ENCODE results near the gene MRPS2. TPM values are rescaled to one million over a fixed set of nuclear protein-coding genes. Genes with fewer than 3 reads are reported as not detected.
"Not testable (repeated sequence)": the region's sequence is repeated elsewhere in the genome, so short reads cannot be mapped to it uniquely, and the experiment has no call there.

MRPS2 gene
- total RNA-seq, 2 experiments from 2014 or later = 29.3 to 30.1 TPM

- no peak overlapping the region for H3K27ac Mint-ChIP-seq
- no peaks in the 10 kb centered on the region for H3K36me3 Mint-ChIP-seq
- H3K27me3 Mint-ChIP-seq = peaks cover 11% of the 10 kb centered on the region
- no peak overlapping the region for H3K4me3 Mint-ChIP-seq
- POLR2A ChIA-PET = no interaction called here
- no peaks in the 10 kb centered on the region for H3K4me1 Mint-ChIP-seq
- no peak for DNase-seq
- no peaks in the 10 kb centered on the region for H3K9me3 Mint-ChIP-seq
- no peak for ATAC-seq (ENCODE audit: low read depth)
Observed at GRCh38 chr9:135522931-135523330, 22.4 kb downstream of the MRPS2 start.

DNA sequence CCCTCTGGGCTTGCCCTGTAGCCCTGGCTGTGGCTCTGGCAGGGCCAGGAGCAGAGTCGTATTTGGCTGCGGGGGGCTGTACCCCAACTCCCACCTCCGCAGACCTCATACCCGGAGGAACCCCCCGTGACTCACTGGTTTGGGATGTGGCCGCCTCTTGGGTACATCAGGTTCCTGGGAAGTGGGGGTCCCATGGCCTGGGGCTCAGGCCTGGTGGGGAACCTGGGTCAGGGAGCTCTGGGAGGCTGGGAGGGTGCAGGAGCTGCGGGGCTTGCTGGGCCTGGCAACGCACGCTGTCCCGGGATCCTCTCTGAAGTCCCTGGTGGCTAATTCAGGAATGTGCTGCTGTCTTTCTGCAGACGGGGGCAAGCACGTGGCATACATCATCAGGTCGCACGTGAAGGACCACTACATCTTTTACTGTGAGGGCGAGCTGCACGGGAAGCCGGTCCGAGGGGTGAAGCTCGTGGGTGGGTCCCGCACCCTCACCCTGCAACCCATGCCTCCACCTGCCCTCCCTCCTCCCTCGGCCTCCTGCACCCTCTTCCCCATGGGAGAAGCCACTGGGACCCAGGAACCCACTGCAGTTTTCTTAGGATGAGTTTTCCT is 23.1 kb downstream of the MRPS2 start:
- Mint-ChIP-seq H3K36me3 (no peaks in the 10 kb centered on the region), H3K4me3 (no peak overlapping the region), H3K27me3 (peaks cover 7% of the 10 kb centered on the region), H3K4me1 (no peaks in the 10 kb centered on the region), H3K27ac (no peak overlapping the region), H3K9me3 (no peaks in the 10 kb centered on the region)
- no peak for ATAC-seq (ENCODE audit: low read depth)
- no peak for DNase-seq
- POLR2A ChIA-PET = no interaction called here

DNA sequence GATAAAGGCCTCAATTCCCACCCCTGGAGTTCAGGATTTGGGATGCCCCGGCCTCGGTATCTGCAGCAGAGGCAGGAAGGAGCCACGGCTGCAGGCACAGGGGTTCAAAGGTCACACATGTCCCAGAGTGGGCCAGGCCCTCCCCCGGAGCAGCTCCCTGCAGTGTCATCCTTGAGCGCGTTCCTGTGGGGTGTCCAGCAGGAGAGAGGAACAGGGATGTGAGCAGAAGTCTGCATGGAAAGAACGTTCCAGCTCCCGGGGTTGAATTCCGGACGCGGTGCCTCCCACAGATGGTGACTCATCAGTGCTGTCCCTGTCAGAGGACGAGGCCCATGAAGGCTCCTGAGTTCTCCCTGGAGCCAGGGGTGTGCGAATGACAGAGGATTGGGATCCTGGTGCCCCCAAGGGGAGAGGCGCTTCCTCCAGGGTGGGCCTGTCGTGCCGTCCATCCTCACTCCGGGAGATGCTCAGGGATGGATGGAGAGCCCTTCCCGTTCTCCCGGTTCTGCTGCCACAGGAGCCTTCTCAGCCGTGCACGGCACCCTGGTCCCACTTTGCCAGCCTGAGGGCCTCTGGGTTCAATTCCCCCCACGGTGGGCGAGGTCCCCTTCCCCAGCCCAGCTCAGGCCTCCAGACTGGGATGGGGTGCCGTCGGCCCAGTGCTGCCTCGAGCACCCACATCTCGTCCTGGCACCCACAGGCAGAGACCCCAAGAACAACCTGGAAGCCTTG is 23.8 kb downstream of the MRPS2 start:
- POLR2A ChIA-PET = interaction anchor here (0.6 kb wide), 1 partner anchor 115 kb away, joined by 3 read pairs; the partner anchor contains the start of gene GLT6D1
- Mint-ChIP-seq H3K27ac (no peak overlapping the region), H3K27me3 (peaks cover 4% of the 10 kb centered on the region), H3K4me1 (peaks cover 1% of the 10 kb centered on the region), H3K36me3 (no peaks in the 10 kb centered on the region), H3K9me3 (no peaks in the 10 kb centered on the region), H3K4me3 (no peak overlapping the region)
- ATAC-seq (ENCODE audit: low read depth) = no peak
- no peak for DNase-seq

DNA sequence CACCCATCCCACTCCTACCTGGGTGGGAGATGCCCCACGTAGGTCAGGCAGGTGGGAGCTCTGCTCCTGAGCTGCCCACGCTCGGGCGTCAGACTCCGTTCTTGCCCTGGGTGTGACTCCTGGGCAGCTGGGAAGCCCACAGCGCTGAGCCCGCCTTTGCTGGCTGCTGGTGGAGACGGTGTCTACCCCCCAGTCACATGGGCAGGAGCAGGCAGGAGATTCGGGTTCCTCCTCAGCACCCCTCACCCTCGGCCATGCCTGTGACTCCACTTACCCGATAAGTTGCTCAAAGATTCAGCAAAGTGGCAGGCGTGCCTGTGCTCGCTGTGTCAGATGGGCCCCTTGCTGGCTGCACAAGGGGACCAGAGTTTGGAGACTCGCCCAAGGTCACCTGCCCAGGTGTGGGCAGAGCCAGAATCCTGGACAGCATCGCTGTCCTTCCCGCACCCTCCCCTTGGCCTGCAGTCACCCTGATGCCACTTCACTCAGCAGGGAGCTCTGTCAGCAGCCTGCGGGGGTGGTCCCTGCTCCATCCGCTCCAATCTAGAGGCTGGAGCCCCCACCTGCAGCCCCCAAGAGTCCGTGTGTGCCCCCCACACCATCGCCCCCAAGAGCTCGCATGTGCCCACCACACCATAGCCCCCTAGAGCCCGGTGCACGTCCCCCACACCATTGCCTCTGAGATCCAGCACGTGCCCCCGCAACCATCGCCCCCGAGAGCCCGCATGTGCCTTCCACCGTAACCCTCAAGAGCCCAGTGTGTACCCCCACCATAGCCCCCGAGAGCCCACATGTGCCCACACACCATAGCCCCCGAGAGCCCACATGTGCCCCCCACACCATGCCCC is 25.0 kb downstream of the MRPS2 start:
- no peak for ATAC-seq (ENCODE audit: low read depth)
- no peaks in the 10 kb centered on the region for H3K36me3 Mint-ChIP-seq
- POLR2A ChIA-PET = no interaction called here
- no peak for DNase-seq
- no peak overlapping the region for H3K4me3 Mint-ChIP-seq
- peaks cover 1% of the 10 kb centered on the region for H3K4me1 Mint-ChIP-seq
- H3K9me3 Mint-ChIP-seq = no peaks in the 10 kb centered on the region
- H3K27ac Mint-ChIP-seq = no peak overlapping the region
- peaks cover 5% of the 10 kb centered on the region for H3K27me3 Mint-ChIP-seq

- H3K27me3 Mint-ChIP-seq = peaks cover 3% of the 10 kb centered on the region
- DNase-seq (no peak), ATAC-seq (ENCODE audit: low read depth) (no peak)
- H3K27ac Mint-ChIP-seq = no peak overlapping the region
- no peaks in the 10 kb centered on the region for H3K9me3 Mint-ChIP-seq
- no peak overlapping the region for H3K4me3 Mint-ChIP-seq
- H3K36me3 Mint-ChIP-seq = no peaks in the 10 kb centered on the region
- POLR2A ChIA-PET = no interaction called here
- H3K4me1 Mint-ChIP-seq = peaks cover 1% of the 10 kb centered on the region
Observed at GRCh38 chr9:135526089-135526729, 25.7 kb downstream of the MRPS2 start.

- H3K9me3 Mint-ChIP-seq = no peaks in the 10 kb centered on the region
- POLR2A ChIA-PET = no interaction called here
- H3K27me3 Mint-ChIP-seq = peaks cover 3% of the 10 kb centered on the region
- no peak overlapping the region for H3K27ac Mint-ChIP-seq
- H3K36me3 Mint-ChIP-seq = no peaks in the 10 kb centered on the region
- DNase-seq (no peak), ATAC-seq (ENCODE audit: low read depth) (no peak)
- H3K4me3 Mint-ChIP-seq = no peak overlapping the region
- peaks cover 1% of the 10 kb centered on the region for H3K4me1 Mint-ChIP-seq
Observed at GRCh38 chr9:135526730-135527571, 26.5 kb downstream of the MRPS2 start.

- DNase-seq; ATAC-seq (ENCODE audit: low read depth); H3K9me3 Mint-ChIP-seq; H3K4me1 Mint-ChIP-seq; POLR2A ChIA-PET; H3K27ac Mint-ChIP-seq; H3K36me3 Mint-ChIP-seq; H3K4me3 Mint-ChIP-seq; H3K27me3 Mint-ChIP-seq: not testable (repeated sequence)
Observed at GRCh38 chr9:135528842-135529435, 28.5 kb downstream of the MRPS2 start.

DNA sequence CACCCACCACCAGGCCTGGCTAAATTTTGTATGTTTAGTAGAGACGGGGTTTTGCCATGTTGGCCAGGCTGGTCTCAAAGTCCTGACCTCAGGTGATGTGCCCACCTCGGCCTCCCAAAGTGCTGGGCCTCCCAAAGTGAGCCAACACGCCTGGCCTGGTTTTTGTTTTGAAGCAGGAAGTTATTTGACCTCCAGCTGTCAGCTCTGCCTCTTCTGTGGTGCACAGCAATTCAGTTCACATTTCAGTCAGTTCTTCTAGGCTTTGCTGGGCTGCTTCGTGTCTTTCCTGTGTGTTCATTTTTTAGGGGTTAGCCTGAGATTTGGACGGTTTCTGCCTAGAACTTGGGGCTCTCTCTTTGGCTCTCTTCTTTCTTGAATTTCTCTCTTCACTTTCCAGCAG is 29.7 kb downstream of the MRPS2 start:
- DNase-seq = no peak
- Mint-ChIP-seq H3K9me3 (no peaks in the 10 kb centered on the region), H3K27ac (no peak overlapping the region), H3K4me3 (no peak overlapping the region), H3K4me1 (peaks cover 1% of the 10 kb centered on the region), H3K27me3 (peaks cover 10% of the 10 kb centered on the region), H3K36me3 (no peaks in the 10 kb centered on the region)
- POLR2A ChIA-PET = no interaction called here
- no peak for ATAC-seq (ENCODE audit: low read depth)

GRCh38 chr9:135531096-135531495 is 30.6 kb downstream of the MRPS2 start:
- DNase-seq = no peak
- H3K27ac Mint-ChIP-seq = no peak overlapping the region
- peaks cover 1% of the 10 kb centered on the region for H3K4me1 Mint-ChIP-seq

DNA sequence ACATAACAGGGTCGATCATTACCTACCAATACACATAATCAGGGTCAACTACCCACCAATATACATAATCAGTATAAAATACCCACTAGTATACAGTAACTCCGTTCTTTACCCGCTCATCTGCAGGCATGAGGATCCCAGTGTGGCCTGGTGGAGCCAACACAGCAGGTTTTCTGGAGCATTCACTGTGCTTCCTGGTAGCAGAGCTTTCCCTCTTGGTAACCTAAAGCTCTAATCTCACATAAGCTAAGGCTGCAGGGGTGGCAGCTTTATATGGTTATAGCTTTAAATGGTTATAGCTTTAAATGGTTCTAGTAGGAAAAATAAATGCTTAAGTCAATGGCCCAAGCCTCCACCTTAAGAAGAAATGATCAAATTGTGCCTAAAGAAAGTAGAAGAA is 32.6 kb downstream of the MRPS2 start:
- peaks cover 1% of the 10 kb centered on the region for H3K4me1 Mint-ChIP-seq
- DNase-seq = no peak
- POLR2A ChIA-PET = no interaction called here
- no peaks in the 10 kb centered on the region for H3K36me3 Mint-ChIP-seq
- no peaks in the 10 kb centered on the region for H3K9me3 Mint-ChIP-seq
- peaks cover 12% of the 10 kb centered on the region for H3K27me3 Mint-ChIP-seq
- no peak overlapping the region for H3K4me3 Mint-ChIP-seq
- no peak overlapping the region for H3K27ac Mint-ChIP-seq
- ATAC-seq (ENCODE audit: low read depth) = no peak

More at GRCh38 chr9:135531096-135531495, 30.6 kb downstream of the MRPS2 start:
- Mint-ChIP-seq H3K36me3 (no peaks in the 10 kb centered on the region), H3K9me3 (no peaks in the 10 kb centered on the region), H3K27me3 (peaks cover 10% of the 10 kb centered on the region), H3K4me3 (no peak overlapping the region)
- POLR2A ChIA-PET = no interaction called here
- no peak for ATAC-seq (ENCODE audit: low read depth)

DNA sequence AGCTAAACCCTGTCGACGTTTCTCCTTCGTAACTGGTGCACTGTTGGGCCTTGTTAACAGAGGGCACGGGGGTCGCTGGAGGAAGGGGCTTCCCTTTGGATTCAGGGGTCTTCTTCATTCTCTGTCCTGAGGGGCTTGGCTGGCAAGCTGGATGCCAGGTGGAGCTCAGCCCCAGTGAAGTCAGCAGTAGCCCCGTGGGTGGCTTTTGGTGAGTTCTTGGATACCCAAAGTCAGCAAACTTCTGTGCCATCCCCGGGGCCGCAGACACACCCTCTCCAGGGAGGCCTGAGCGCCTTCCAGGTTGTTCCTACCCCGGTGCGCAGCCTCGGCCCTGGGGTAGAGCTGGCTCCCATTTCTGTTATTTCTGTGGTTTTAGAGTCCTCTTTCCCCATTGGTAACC is 33.2 kb downstream of the MRPS2 start:
- ATAC-seq (ENCODE audit: low read depth) = no peak

DNA sequence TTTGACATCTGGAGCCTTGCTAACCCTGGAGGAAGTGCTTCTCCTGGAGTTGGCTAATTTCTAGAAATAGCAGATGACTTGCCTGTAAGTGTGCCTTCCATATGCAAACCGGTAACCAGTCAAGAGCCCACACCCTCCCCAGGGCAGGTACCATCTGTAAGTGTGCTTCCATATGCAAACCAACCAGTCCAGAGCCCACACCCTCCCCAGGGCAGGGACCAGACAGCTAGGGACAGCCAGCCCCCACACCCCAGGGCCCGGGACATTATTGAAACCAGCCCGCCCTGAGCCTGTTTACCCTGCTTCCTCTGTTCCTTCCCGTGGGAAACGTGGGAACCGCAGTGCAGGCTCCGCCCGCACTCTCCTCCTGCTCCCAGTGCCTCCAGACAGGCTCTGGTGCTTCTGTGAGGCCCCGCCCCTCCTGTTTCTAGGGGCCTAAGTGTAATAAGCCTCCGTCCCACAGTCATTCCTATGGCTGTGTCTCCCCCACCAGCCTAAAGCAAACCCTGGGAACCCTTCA is 33.8 kb downstream of the MRPS2 start:
- H3K4me3 Mint-ChIP-seq; H3K9me3 Mint-ChIP-seq; ATAC-seq (ENCODE audit: low read depth); H3K4me1 Mint-ChIP-seq; POLR2A ChIA-PET; H3K36me3 Mint-ChIP-seq; DNase-seq; H3K27ac Mint-ChIP-seq: not testable (repeated sequence)
- peaks cover 14% of the 10 kb centered on the region for H3K27me3 Mint-ChIP-seq

More for the DNA sequence above, 33.2 kb downstream of the MRPS2 start:
- H3K27me3 Mint-ChIP-seq = peaks cover 14% of the 10 kb centered on the region
- no peak overlapping the region for H3K4me3 Mint-ChIP-seq
- H3K9me3 Mint-ChIP-seq = no peaks in the 10 kb centered on the region
- H3K4me1 Mint-ChIP-seq = peaks cover 1% of the 10 kb centered on the region
- H3K27ac Mint-ChIP-seq = no peak overlapping the region
- POLR2A ChIA-PET = no interaction called here
- no peaks in the 10 kb centered on the region for H3K36me3 Mint-ChIP-seq
- no peak for DNase-seq
